Skeletal muscle tissue (tissue), 4 donors: ENCODE data around the gene SAP30. TPM values are rescaled to one million over a fixed set of nuclear protein-coding genes. Genes with fewer than 3 reads are reported as not detected.

Source experiments
- H3K27ac ChIP-seq: one replicate; pipeline ENCODE4 v1.7.0; 2013; ENCODE audit warnings: mild to moderate bottlenecking, low read depth, low read length, inconsistent platforms
- H3K27me3 ChIP-seq, 3 donors: one replicate each; pipeline ENCODE4 v1.7.0; 2013; ENCODE audit warnings: low read length in 3 of 3; ENCODE audit not compliant: control insufficient read depth in 3 of 3, insufficient read depth in 3 of 3
- H3K36me3 ChIP-seq, 3 donors: one replicate each; pipeline ENCODE4 v1.7.0; 2013; ENCODE audit warnings: low read length in 3 of 3; ENCODE audit not compliant: control insufficient read depth in 3 of 3, insufficient read depth in 3 of 3
- H3K4me1 ChIP-seq, 3 donors: one replicate each; pipeline ENCODE4 v1.7.0; 2013; ENCODE audit warnings: low read length in 3 of 3, mild to moderate bottlenecking in 3 of 3; ENCODE audit not compliant: control insufficient read depth in 3 of 3, insufficient read depth in 3 of 3
- H3K4me3 ChIP-seq, 3 donors: one replicate each; pipeline ENCODE4 v1.7.0; 2013; ENCODE audit warnings: low read length in 3 of 3
- H3K9ac ChIP-seq, 3 donors: one replicate each; pipeline ENCODE4 v1.7.0; 2013; ENCODE audit warnings: low read length in 3 of 3, mild to moderate bottlenecking in 3 of 3, moderate library complexity in 2 of 3, low read depth in 1 of 3
- H3K9me3 ChIP-seq, 3 donors: one replicate each; pipeline ENCODE4 v1.7.0; 2013; ENCODE audit warnings: low read length in 3 of 3; ENCODE audit not compliant: control insufficient read depth in 3 of 3
- total RNA-seq: library from RNA; depleted of rRNA; stranded (reverse); fragments of >200 nt; gene quantifications from one replicate; pipeline ENCODE4 v1.2.3, GENCODE V29; 2014
- donor health status: Osteomylitis.

The SAP30 gene, protein sequence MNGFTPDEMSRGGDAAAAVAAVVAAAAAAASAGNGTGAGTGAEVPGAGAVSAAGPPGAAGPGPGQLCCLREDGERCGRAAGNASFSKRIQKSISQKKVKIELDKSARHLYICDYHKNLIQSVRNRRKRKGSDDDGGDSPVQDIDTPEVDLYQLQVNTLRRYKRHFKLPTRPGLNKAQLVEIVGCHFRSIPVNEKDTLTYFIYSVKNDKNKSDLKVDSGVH
- total RNA-seq = 6.3 TPM

DNA sequence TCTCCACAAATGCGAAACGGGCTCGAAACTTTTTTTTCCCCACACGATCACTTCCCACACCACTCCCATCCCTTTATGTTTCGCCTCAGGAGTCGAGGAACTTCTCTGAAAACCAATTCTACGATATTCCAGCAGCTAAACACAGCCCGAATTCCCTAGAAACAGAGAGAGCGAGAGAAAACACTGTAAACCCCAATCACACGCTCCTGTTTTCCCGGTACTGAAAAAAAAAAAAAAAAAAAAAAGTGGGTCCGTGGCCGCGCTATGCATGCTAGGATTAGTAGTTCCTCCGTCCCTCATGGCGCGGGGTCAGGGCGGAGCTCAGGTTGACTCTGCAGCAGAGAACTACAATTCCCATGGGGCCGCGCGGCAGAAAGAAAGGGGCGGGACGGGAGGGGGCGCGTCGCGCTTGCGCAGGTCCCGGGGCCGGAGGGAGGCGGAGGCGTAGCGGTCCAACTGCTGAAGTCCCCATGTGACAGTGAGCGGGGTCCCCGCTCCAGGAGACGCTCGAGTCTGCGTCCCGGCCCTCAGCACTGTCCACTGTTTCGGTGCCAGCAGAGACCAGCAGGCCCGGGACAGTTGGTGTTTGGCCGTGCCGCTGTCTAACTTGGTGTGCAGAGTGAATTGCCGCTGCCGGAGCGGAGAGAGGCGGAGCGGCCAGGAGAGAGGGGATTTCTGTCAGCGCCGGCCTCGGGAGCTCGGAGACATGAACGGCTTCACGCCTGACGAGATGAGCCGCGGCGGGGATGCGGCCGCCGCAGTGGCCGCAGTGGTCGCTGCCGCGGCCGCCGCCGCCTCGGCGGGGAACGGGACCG, at the start of gene SAP30:
Gene SAP30, plus strand, starts transcription at position 478 of the 815 bp plus-strand sequence. Its CDS starts 229 bp downstream, at position 707.
- Histone ChIP-seq H3K4me3 (peak within 1 kb of the TSS; percentile 93 to 94 (median 93)), H3K9ac (peak within 1 kb of the TSS; percentile 87 to 94 (median 92)), H3K27me3 (no peaks in the 10 kb centered on the region), H3K27ac (peak within 1 kb of the TSS; percentile 94), H3K36me3 (peaks cover 0 to 6% (median 2%) of the 10 kb centered on the region in 3 donors), H3K4me1 (peaks cover 0 to 8% (median 3%) of the 10 kb centered on the region in 3 donors), H3K9me3 (no peaks in the 10 kb centered on the region)

DNA sequence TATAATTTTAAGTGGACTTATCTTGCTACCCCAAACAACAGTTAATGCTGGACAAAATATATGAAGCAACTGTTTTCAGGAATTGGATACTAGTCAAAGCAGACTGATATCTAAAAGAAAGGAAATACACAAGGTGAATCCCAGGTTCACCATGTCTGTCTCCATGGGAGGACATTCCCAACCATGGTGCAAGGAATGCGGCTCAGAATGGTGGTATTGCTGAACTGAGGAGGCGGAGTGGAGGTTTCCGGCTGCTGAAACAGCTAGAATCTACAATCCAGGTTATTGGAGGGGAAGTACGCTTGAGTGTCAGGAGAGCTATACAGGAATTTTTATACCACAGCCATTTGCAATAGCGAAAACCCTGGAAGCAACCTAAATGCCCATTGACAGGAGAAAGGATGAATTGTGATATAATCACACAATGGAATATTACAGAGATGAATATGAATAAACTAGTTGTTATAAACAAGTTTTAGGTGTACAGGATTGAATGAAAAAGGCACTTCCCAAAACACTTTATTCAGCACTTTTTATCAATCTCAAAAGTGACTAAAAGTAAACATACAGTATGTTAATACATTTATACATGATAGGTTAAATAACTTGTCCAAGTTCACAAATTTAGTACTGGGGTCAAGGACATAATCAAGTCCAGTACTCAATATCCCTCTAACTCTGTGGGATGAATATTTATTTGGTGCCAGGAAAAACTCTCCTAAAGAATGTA, 45.6 kb upstream of the SAP30 start:
- H3K4me3 ChIP-seq = no peak overlapping the region
- peaks cover 0 to 7% (median 0%) of the 10 kb centered on the region in 3 donors for H3K36me3 ChIP-seq
- H3K4me1 ChIP-seq = no peaks in the 10 kb centered on the region
- no peak overlapping the region for H3K27ac ChIP-seq
- no peak overlapping the region for H3K9ac ChIP-seq
- H3K9me3 ChIP-seq = no peaks in the 10 kb centered on the region
- no peaks in the 10 kb centered on the region for H3K27me3 ChIP-seq

DNA sequence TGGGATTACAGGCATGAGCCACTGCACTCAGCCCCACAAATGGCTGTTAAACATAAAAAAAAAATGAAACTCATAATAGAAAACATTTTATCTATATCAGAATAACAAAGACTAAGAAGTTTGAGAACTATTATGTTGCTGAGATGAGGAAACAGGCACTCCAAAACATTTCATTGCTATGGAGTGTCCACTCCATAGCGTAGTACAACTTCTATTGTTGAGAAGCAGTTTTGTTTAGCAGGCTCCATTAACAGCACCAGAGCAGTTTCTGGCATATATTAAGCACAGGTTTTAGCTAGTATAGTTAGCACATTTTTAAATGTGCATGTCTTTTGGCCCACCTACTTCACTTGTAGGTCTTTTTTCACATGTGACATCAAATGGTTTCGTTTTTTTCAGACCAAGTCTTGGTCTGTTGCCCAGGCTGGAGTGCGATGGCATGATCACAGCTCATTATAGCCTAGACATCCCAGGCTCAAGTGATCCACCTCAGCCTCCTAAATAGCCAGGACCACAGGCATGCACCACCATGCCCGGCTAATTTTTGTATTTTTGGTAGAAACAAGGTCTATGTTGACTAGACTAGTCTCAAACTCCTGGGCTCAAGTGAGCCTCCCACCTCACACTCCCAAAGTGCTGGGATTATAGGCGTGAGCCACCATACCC, 42.4 kb upstream of the SAP30 start:
- Histone ChIP-seq H3K27me3 (no peaks in the 10 kb centered on the region), H3K4me1 (peaks cover 4 to 9% (median 7%) of the 10 kb centered on the region in 3 donors), H3K27ac (no peak overlapping the region), H3K9me3 (no peaks in the 10 kb centered on the region), H3K36me3 (peaks cover 0 to 26% (median 12%) of the 10 kb centered on the region in 3 donors), H3K9ac (no peak overlapping the region), H3K4me3 (no peak overlapping the region)

DNA sequence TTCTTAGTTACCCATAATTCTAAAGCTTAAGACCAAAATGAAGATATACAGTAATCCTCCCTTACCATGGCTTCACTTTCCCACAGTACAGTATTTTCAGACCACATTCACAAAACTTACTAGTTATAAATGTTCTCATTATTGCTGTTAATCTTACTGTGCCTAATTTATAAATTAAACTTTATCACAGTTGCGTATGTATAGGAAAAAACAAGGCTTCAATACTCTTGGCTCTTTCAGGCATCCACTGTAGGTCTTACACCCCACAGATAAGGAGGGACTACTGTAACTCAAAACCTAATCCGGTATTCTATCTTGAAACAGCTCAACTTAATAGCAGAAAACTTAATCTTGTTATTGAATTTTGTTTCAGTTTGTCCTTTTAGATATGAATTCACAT, 40.2 kb upstream of the SAP30 start:
- Histone ChIP-seq H3K27me3 (no peaks in the 10 kb centered on the region), H3K9me3 (no peaks in the 10 kb centered on the region), H3K4me3 (no peak overlapping the region), H3K27ac (no peak overlapping the region), H3K9ac (no peak overlapping the region), H3K36me3 (peaks cover 0 to 26% (median 12%) of the 10 kb centered on the region in 3 donors), H3K4me1 (peaks cover 11 to 14% (median 13%) of the 10 kb centered on the region in 3 donors)

DNA sequence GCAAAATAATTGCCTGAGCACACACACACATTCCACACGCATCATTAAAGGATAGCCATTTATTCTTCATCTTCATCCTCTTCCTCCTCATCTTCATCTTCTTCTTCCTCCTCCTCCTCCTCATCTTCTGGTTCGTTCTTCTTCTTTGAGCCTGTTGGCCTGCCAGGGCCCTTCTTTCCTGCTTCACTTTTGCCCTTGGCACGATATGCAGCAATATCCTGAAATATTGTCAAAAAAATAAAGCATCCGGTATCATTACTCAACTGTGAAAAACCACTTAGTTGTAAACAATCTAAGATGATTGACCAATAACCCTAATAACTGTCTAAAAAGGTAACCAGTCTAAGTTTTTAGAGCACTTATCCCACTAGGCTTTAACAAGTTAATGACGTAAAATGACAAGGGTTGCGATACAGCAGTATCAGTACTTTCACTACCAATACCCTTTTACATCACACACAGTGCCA, 38.7 kb upstream of the SAP30 start:
- H3K9ac ChIP-seq = no peak overlapping the region
- no peak overlapping the region for H3K27ac ChIP-seq
- H3K9me3 ChIP-seq = no peaks in the 10 kb centered on the region
- no peaks in the 10 kb centered on the region for H3K27me3 ChIP-seq
- H3K4me3 ChIP-seq = peak overlapping the region in 1 of 3 donors; percentile 87
- H3K36me3 ChIP-seq = peaks cover 0 to 22% (median 12%) of the 10 kb centered on the region in 3 donors
- H3K4me1 ChIP-seq = peaks cover 11 to 14% (median 13%) of the 10 kb centered on the region in 3 donors

GRCh38 chr4:173332963-173333657, 37.6 kb upstream of the SAP30 start:
- peak overlapping the region; percentile 87 to 94 (median 94) for H3K4me3 ChIP-seq
- H3K27me3 ChIP-seq = no peaks in the 10 kb centered on the region
- H3K9me3 ChIP-seq = no peaks in the 10 kb centered on the region
- peak overlapping the region; percentile 73 to 99 (median 88) for H3K9ac ChIP-seq
- peak overlapping the region; percentile 99 for H3K27ac ChIP-seq
- H3K36me3 ChIP-seq = peaks cover 0 to 22% (median 12%) of the 10 kb centered on the region in 3 donors
- H3K4me1 ChIP-seq = peaks cover 11 to 14% (median 13%) of the 10 kb centered on the region in 3 donors

GRCh38 chr4:173333658-173334084, 37.1 kb upstream of the SAP30 start:
- no peaks in the 10 kb centered on the region for H3K9me3 ChIP-seq
- H3K4me1 ChIP-seq = peaks cover 11 to 14% (median 13%) of the 10 kb centered on the region in 3 donors
- H3K36me3 ChIP-seq = peaks cover 0 to 19% (median 12%) of the 10 kb centered on the region in 3 donors
- no peaks in the 10 kb centered on the region for H3K27me3 ChIP-seq
- H3K4me3 ChIP-seq = peak overlapping the region; percentile 94 to 98 (median 94)
- peak overlapping the region; percentile 99 for H3K27ac ChIP-seq
- peak overlapping the region; percentile 99 for H3K9ac ChIP-seq

- Histone ChIP-seq H3K4me1 (peaks cover 11 to 14% (median 13%) of the 10 kb centered on the region in 3 donors), H3K27me3 (no peaks in the 10 kb centered on the region), H3K27ac (peak within 1 kb of the TSS; percentile 99), H3K9me3 (no peaks in the 10 kb centered on the region), H3K4me3 (peak within 1 kb of the TSS; percentile 94 to 98 (median 94)), H3K9ac (peak within 1 kb of the TSS; percentile 99), H3K36me3 (peaks cover 0 to 18% (median 12%) of the 10 kb centered on the region in 3 donors)
Observed at GRCh38 chr4:173334085-173334890, 36.5 kb upstream of the SAP30 start, which contains the start of gene HMGB2. HMGB2 (minus strand) TSS chr4:173334358; CDS start chr4:173333649, 709 bp downstream.
